Cortex of kidney (tissue), 1 donor: ENCODE results near the gene SPAG6.

Experiments used
- DNase-seq: peaks from one replicate; lab custom pipeline; 2025; lab: John Stamatoyannopoulos, UW

SPAG6 gene

GRCh38 chr10:22434521-22434920 is 89.2 kb downstream of the SPAG6 start:
- DNase-seq, result no peak

GRCh38 chr10:22435650-22436049 is 90.4 kb downstream of the SPAG6 start:
- DNase-seq, result no peak

GRCh38 chr10:22436526-22436892 is 91.2 kb downstream of the SPAG6 start:
- no peak for DNase-seq

- DNase-seq, result no peak
These were observed 91.8 kb downstream of the SPAG6 start for GRCh38 chr10:22436893-22437619.

- no peak for DNase-seq
These were observed 92.6 kb downstream of the SPAG6 start for GRCh38 chr10:22437620-22438588.

- DNase-seq, result no peak
These were observed 93.4 kb downstream of the SPAG6 start for GRCh38 chr10:22438711-22439110.

GRCh38 chr10:22442063-22442462 is 96.8 kb downstream of the SPAG6 start:
- no peak for DNase-seq

GRCh38 chr10:22442468-22442867 is 97.2 kb downstream of the SPAG6 start:
- no peak for DNase-seq

- DNase-seq, result no peak
These were observed 98.0 kb downstream of the SPAG6 start for GRCh38 chr10:22443175-22443901.

- DNase-seq, result no peak
These were observed 99.0 kb downstream of the SPAG6 start for GRCh38 chr10:22444219-22444788.

GRCh38 chr10:22445495-22445894 is 100.2 kb downstream of the SPAG6 start:
- no peak for DNase-seq

- DNase-seq, result no peak
These were observed 101.8 kb downstream of the SPAG6 start for GRCh38 chr10:22447068-22447467.

GRCh38 chr10:22451346-22451745 is 106.0 kb downstream of the SPAG6 start:
- DNase-seq, result no peak

GRCh38 chr10:22453320-22453719 is 108.0 kb downstream of the SPAG6 start:
- DNase-seq, result no peak

- no peak for DNase-seq
These were observed 108.8 kb downstream of the SPAG6 start for GRCh38 chr10:22453948-22454591.

- DNase-seq, result no peak
These were observed 109.3 kb downstream of the SPAG6 start for GRCh38 chr10:22454634-22455033.

- no peak for DNase-seq
These were observed 110.0 kb downstream of the SPAG6 start for GRCh38 chr10:22455068-22455857.

- DNase-seq, result no peak
These were observed 111.2 kb downstream of the SPAG6 start for GRCh38 chr10:22456486-22456885.

GRCh38 chr10:22458272-22459038 is 113.2 kb downstream of the SPAG6 start:
- DNase-seq, result no peak

- DNase-seq, result no peak
These were observed 114.2 kb downstream of the SPAG6 start for GRCh38 chr10:22459496-22459895.
